ENCODE data around the gene OR51E1.

Gene OR51E1

DNA sequence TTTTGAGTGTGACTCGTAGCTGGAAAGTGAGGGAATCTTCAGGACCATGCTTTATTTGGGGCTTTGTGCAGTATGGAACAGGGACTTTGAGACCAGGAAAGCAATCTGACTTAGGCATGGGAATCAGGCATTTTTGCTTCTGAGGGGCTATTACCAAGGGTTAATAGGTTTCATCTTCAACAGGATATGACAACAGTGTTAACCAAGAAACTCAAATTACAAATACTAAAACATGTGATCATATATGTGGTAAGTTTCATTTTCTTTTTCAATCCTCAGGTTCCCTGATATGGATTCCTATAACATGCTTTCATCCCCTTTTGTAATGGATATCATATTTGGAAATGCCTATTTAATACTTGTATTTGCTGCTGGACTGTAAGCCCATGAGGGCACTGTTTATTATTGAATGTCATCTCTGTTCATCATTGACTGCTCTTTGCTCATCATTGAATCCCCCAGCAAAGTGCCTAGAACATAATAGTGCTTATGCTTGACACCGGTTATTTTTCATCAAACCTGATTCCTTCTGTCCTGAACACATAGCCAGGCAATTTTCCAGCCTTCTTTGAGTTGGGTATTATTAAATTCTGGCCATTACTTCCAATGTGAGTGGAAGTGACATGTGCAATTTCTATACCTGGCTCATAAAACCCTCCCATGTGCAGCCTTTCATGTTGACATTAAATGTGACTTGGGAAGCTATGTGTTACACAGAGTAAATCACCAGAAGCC is 11.0 kb downstream of the OR51E1 start:
- DNase-seq (ENCODE audit: low read depth), result no peak

DNA sequence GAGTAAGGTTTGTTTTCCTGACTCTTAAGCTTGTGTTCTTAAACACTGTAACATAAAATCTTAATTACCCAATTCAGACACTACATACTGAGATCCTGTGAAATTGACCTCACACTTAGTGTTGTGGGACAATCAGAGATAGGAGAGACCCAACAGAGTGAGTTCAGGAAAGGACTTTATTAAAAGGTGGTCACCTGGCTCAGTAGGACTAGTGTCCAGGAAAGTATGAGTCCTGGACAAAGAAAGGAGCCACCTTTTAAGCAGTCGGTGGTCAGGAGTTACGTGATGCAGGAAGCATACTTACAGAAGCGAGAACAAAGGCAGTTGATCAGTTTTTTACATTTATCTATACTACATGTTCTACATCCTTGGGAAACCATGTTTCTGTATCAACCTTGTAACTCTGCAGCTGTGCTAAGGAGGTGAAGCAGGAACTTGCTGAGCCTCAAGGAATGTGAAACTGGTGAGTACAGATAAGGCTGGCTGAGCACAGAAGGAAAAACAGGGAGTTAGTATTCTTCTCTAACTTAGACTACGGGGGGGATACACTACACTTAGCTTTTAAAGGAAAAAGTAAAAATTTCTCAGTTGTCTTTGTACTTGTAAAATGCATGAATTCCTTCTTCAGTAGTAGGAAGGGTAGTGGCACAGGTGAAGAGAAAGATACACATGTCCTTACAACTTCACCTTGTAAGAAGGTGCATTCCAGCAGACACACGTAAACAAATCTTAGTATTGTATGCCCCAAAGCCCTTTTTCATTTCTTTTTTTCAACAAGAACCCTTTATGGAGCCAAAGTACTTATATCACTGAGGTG is 15.1 kb downstream of the OR51E1 start:
- DNase-seq (ENCODE audit: low read depth), result peak; percentile 23

DNA sequence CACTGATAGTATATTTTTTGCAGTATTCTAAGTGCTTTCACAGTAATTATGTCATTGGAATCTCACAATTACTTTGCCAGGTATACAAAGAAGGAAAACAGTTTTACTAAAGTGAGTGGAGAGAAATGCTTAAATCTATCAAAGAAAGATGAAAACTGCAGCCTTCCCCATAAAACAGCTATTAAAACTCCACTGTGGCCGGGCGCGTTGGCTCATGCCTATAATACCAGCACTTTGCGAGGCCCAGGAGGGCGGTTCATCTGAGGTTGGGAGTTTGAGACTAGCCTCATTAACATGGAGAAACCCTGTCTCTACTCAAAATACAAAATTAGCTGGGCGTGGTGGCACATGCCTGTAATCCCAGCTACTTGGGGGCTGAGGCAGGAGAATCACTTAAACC is 19.1 kb downstream of the OR51E1 start:
- no peak for DNase-seq (ENCODE audit: low read depth)

DNA sequence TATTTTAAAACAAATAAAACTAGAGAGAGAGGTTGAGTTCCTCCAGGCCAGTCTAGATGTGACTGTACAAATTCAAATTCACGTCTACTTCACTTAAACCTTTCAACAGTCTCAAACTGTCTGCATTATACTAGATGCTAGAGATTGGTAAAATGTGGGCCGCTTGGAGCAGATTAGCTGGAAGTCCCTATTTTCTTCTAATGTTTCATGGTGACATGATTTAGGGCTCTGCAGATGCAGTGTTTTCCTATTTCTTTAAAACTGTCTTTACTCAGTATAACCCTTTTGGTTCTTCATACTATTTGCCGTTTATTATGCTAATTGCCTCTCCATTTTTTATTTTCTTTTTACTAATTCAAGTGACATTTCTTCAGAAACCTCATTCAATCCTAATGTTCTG is 20.4 kb downstream of the OR51E1 start:
- no peak for DNase-seq (ENCODE audit: low read depth)

DNA sequence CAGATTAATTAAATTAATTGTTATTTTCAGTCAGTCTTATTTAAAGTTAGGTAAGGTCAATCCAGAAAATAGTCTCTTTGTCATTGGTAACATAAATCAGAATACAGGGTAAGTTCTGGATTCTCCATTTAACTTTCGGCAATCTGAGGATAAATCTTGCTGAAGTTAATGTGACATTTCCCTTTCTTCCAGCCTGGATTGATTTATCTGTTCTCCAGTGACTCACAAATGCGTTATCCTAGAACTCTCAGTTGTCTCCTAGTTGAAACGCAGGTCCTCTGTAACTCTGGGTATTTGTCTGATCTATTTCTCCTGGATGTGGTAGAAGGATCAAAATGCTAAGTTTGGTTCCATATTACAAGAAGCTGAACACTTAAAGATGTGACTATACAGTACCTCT is 21.0 kb downstream of the OR51E1 start:
- peak; percentile 6 for DNase-seq (ENCODE audit: low read depth)

DNA sequence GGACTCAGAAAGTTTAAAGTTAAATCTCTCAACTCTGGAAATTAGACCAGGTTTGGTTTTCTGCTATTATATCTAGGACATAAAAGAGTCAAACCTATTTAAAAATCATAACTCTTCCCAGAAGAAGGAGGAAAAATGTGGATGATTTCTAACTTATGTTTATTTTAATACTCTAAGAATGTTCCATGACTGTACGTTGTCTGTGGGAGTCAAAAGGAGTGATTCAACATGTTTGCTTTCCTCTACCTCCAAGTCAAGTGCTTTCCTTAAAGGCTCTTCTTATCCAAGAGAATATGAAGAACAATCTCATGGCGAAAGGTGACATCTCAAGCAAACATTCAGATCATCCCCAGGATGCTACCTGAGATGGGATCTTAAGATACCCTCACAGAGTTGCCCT is 21.6 kb downstream of the OR51E1 start:
- peak; percentile 38 for DNase-seq (ENCODE audit: low read depth)

DNA sequence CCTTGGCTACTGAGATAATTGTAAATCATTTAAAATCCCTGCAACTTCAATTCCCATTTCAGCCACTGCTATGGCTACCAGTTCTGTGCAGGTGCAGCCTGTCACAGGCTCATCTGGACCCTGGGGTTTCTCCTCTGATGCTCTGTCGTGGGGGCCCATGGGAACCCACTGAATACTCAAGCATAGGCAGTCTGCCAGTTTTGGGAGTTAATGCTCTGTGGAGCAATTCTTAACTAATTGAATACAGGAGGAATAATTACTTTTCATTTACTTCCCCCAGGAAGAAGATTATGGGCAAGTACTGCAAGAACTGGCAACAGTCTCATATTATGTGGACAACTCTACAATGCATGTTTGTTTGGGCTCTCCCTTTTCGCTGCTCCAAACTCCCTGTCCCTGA is 28.0 kb downstream of the OR51E1 start:
- DNase-seq (ENCODE audit: low read depth), result no peak

DNA sequence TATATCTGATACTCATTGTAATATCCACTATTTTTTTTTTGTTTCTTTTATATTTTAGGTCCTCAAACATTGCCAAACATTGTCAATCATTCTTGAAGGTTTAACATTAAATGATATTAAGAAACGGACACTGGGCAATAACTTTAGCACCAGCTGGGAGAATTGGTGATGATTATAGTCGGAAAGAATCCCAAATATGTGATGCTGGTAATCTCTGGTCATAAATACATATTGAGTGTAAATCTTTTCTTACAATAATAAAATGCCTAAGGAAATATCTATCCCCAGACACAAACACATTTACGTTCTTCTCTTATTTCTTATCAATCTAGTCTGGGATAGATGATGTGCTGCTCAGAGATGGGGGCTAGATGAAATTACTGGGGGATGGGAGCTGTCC is 28.7 kb downstream of the OR51E1 start:
- DNase-seq (ENCODE audit: low read depth), result peak; percentile 51

DNA sequence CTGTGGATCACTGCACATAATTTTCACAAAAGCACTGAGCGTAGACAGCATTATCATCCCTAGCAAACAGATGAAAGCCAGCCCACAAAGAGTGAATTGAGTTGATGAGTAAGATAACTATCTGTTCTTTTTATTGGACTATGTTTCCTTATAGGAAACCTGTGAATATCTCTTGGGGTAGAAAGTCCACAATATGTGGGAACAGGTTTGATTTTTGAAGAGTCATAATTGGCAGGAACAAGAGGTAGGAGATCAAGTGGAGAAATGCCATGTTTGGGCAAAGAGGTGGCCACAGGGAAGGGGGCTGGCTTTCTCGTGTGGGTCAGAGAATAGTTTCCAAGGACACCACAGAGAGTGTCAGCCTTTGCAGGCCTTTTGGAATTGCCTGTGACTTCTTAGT is 30.0 kb downstream of the OR51E1 start:
- DNase-seq (ENCODE audit: low read depth), result no peak

DNA sequence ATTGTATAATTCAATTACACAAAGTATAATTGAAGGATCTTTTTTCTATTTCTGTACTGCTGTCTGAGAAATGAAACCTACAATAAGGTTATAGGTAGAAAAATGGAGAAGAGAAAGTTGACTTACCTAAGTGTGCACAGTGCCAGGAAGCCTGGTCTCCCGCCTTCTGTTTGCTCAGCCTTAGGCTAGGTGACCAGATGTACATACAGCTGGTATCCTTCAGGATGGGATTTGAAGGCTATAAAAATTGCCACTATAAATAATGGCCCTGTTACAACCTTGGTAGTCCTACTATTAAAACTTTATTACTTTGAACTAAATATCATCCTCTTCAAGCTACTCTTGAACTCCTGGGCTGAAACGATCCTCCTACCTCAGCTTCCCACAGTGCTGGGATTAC is 34.2 kb downstream of the OR51E1 start:
- DNase-seq (ENCODE audit: low read depth), result no peak

DNA sequence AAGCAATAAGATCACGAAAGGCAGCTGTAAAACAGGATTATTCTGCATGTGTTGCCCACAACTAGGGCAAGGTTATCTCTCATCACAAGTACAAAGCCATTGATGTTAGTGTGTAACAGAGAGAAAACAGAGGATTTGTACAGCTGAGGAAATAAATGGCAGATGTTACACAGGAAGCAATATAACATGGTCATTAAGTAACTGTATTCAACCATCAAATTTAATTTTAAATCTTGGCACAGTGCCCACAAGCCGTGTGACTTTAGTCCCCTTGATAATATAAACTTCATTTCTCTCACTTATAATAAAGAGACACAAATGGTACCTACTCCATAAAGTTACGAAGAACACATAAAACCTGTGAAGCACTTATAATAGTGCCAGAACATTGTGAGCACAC is 36.6 kb downstream of the OR51E1 start:
- no peak for DNase-seq (ENCODE audit: low read depth)

DNA sequence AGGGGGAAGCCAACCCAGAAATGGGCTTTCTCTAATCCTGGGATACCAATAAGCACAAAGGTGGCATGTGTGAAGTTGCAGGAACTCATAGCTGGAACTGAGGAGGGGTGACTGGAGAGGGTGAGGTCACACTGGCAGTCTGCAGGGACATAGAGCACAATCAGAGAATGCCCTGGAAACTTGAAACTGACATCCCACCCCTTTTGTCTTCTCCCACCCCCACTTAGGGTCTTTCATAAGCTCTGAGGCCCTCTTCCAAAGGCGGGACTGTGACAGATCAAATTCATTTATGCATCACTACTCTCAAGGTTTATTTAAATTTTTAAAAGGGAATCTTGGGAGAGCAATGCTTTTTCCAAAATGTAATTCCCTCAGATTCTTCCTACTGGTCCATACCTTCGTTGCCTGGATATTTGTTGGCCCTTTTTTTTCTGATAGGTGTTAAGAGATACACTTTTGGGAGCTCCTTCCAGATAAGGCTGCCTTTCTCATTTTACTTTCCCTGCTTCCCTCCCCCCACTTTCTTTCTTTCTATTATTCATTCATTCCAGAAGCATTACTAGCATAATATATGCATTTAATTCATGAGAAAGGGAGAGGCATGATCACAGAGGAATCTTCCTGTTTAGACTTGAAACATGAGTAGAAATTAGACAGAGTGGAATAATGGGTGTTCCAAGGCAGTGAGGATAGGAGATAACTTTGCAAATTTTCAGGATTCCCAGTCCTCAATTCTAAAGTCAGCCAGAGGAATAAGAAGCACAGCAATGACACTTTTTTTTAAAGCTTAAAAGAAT is 39.0 kb downstream of the OR51E1 start:
- peak; percentile 36 for DNase-seq (ENCODE audit: low read depth)

DNA sequence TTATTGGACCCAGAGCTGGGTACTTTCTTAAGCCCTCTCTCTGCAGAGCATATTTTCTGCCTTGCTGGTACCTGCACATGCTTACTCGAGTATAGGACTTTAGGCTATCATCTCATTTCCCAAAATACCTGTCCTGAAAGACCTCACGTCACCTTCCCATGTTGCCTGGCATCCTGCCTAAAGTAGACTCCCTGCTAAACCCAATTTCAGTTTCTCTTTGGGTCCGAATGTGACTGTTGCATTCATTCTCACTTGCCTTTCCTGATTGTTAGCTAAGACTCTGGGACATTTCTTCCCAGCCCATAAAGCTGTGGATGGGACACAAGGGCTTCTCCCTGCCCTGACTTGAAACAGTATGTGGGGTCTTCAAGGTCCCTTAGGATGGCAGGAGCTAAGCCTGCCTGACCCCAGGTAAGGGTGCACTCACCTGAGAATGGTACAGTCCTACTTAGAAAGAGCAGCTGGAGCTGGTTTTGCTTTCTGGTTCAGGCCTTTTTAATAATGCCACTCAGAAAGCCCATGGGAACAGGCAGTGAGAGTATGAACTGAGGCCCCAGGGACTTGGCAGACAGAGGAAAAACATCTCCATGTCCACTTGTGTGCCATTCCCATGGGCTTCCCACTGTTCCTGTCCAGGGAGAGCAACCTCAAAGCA is 41.0 kb downstream of the OR51E1 start:
- DNase-seq (ENCODE audit: low read depth), result no peak

DNA sequence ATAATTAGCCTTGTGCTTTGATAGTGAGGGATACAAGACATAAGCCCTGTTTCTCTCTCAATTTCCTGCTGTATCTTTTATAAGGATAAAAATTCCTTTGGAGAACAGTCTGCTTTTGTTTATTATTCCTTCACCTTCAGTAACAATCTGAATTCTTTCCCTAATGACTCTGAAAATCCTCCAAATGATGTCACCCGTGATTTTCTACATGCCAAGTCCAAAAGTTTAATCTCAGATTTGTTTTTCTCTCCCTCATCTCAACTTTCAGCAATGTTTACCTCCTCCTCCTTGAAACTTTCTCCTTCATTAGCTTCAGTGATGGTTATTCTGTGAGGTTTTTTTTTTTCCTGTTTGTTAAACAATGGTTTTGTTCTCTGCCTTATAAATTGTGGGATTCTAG is 51.7 kb downstream of the OR51E1 start:
- no peak for DNase-seq (ENCODE audit: low read depth)

DNA sequence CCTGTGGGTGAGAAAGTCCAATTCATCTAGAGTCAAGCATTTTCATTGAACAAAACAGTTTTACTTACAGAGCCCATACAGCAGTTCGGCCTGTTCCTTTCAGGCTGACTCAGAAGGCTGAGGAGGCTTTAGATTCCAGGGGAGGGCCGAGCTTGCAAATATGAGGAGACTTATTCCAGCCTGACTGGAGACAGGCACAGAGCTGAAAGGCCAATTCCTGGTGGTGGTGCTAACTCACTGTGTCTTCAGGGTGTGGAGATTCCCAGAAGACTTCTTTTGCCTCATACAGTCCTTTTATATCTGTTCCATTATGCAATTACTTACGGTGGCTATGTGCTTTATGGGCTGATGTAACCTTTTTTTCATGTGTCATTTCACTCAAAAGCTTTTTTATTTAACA is 53.8 kb downstream of the OR51E1 start, which contains the start of gene OR51E2:
Gene OR51E2 (minus strand): TSS at position 269 of the 400 bp plus-strand sequence. CDS start 15,142 bp downstream, outside the sequence.
- DNase-seq (ENCODE audit: low read depth), result peak; percentile 44

DNA sequence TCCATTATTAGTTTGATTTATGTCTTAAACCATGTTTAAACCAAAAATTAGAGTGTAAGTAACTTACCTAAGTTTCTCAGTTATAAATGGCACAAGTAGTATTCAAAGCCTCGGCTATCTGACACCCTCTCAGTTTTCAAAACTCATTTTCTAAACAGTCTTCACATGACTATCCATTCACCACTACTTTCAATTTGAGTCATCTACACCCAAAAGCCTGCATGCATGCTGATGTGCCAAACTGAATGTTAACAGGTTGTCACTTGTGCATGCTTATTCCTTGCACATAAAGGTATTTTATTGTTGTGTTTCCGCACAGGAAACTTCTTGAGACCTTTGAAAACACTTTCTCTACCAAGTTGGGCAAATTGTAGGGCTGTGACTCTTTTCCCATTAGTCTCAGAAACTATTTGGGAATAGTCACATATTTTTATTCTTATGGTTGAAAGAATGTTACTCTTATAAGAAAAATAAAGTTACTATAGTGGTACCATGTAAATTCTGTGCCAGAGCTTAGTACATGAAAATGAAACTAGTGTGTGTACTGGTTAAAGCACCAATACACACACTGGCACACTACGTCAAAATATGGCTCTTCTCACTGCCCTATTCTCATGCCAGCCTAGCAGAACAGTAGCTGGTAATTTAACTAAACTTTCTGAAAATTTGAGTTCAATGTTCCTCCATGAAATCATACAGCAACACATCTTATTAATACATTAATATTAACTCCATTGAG is 56.1 kb downstream of the OR51E1 start:
- DNase-seq (ENCODE audit: low read depth), result no peak

DNA sequence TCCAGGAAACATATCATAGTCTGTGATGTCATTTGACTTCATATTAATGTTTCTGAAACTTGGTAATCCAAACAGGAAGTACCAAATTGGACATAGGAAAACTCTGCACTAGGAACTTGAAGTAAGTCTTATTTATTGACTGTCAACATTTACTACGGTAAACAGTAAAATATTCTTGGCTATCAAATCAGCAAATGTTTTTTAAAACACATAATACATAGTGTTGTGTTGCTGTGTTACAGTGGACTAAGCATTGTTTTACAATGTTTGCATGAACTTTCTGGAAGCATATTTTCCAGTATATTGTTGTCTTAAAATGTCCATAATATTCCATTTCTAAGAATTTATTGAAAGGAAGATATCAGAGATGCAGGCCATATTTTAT is 56.6 kb downstream of the OR51E1 start:
- no peak for DNase-seq (ENCODE audit: low read depth)

DNA sequence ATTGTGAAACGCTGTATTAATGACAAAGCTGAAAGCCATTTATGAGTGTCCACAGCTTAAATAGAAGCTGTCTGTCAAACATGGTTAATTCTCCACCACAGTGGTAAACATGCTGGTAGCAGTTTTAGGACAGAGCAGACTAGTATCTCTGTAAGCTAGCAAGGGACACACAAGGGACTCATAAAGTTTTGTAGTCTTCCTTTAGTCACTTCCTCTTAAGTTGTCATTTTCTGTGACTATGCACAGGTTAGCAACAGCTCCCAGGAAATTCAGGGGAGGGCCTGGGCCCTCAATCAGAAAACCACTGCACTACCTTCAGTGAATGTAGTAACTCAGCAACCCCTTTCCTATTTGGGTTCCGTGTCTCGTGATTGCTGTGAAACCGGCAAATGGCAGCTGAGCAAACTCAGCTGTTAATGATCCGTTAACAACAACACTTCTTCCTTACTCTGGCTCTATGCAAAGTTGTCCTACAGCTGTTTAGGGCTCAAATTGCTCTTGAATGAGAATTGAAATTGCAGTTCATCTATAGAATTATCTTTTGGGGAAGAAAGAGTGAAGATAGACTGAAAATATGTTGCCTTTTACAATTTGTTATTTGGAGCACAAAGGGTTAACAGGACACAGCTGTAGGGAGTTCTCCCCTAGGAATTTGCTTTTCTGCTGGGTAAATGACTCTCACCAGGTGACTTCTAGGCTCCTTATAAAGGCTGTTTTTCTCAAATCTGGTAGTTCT is 60.4 kb downstream of the OR51E1 start, which contains the start of gene MMP26:
Gene MMP26 (plus strand): TSS at position 731 of the 736 bp plus-strand sequence.
- DNase-seq (ENCODE audit: low read depth), result no peak

DNA sequence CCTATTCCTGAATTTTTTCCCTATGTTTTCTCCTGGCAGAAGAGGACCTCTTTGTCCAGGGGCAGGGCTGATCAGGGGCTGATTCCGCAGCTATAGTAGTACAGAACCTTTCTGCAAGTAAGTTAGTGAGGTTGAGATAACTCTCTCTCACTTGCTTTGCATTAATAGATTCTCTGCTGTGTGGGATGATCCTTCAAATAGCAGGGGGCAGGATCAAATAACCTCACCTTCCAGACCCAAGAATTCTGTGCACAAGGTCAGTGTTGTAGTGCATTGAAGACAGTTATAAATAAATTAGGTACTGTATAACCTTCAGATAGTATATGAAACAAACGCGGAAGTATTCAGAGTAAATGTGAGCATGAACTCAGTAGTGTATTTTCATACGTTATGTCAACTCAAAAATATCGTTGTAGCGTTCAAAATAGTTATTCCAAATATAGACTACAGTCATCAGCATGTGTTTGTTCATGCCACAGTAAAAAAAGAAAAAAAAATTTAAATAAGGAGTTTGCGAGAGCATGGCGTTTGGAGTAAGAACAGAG is 61.1 kb downstream of the OR51E1 start:
- DNase-seq (ENCODE audit: low read depth), result no peak
